ENCODE measurements around the gene BLMH. TPM values are rescaled to one million over a fixed set of nuclear protein-coding genes. Genes with fewer than 3 reads are reported as not detected.

Gene BLMH
- total and polyA plus RNA-seq, 2 donors (not counting 3 experiments of a cell fraction or from before 2014, with no cell fraction given): 24.6 to 65.8 TPM

DNA sequence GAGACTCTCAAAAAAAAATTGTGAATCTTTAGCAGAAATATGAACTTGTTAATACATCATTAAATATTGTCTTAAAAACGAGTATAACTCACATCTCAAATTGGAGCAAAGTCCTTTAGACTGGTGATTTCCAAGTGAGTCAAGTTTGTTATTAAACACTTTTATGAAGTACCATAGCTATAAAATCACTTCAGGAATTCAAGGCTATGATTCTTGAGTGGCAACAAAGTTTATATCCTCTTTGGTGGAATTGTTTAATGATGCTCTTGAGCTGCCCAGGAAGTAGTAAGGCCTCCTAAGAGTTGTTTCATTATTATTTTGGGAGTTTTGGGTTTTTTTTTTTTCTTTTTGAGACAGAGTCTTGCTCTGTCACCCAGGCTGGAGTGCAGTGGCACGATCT, 16.7 kb upstream of the BLMH start:
- DNase-seq (ENCODE audit: low read depth, low spot score) (no peak), FAIRE-seq (no peak)
- H3K27ac ChIP-seq (ENCODE audit: insufficient read depth, low read depth, low read length): no peak overlapping the region
- H3K79me2 ChIP-seq (ENCODE audit: control insufficient read depth, insufficient read depth, low read length): no peaks in the 10 kb centered on the region
- intact Hi-C loops (cut with micrococcal nuclease) (no loop called here), dilution Hi-C loops (cut with MboI; ENCODE audit: extremely low pct_ligation_motif_present, low sequenced_read_pairs) (no loop called here)
- H3K9me1 ChIP-seq (replicated peaks; ENCODE audit: control insufficient read depth, extremely low read depth, insufficient read depth, low read length): no peaks in the 10 kb centered on the region
- TF ChIP-seq, protein P1, sequence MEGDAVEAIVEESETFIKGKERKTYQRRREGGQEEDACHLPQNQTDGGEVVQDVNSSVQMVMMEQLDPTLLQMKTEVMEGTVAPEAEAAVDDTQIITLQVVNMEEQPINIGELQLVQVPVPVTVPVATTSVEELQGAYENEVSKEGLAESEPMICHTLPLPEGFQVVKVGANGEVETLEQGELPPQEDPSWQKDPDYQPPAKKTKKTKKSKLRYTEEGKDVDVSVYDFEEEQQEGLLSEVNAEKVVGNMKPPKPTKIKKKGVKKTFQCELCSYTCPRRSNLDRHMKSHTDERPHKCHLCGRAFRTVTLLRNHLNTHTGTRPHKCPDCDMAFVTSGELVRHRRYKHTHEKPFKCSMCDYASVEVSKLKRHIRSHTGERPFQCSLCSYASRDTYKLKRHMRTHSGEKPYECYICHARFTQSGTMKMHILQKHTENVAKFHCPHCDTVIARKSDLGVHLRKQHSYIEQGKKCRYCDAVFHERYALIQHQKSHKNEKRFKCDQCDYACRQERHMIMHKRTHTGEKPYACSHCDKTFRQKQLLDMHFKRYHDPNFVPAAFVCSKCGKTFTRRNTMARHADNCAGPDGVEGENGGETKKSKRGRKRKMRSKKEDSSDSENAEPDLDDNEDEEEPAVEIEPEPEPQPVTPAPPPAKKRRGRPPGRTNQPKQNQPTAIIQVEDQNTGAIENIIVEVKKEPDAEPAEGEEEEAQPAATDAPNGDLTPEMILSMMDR (IDR thresholded peaks at IDR 0.05; ENCODE audit: extremely low read depth in 1 of 2, insufficient read depth in 1 of 2, low read depth in 1 of 2, low read length in 2 of 2): no peak
- TF ChIP-seq POLR2A (IDR thresholded peaks at IDR 0.05; ENCODE audit: low read depth, low read length) (no peak), EZH2 (IDR thresholded peaks at IDR 0.05; ENCODE audit: borderline replicate concordance, low read depth, low read length, severe bottlenecking) (no peak), GATA2 (IDR thresholded peaks at IDR 0.05; ENCODE audit: insufficient read depth, insufficient read length, low read depth, low read length) (no peak), POLR2AphosphoS5 (IDR thresholded peaks at IDR 0.05; ENCODE audit: insufficient read depth, low read depth, low read length) (no peak), MYC (IDR thresholded peaks at IDR 0.05; ENCODE audit: low read depth, low read length) (no peak), JUN (IDR thresholded peaks at IDR 0.05; ENCODE audit: borderline replicate concordance, insufficient read depth, insufficient read length, low read depth) (no peak), FOS (IDR thresholded peaks at IDR 0.05; ENCODE audit: borderline replicate concordance, insufficient read depth, low read length) (no peak)
- TF ChIP-seq, protein P2, sequence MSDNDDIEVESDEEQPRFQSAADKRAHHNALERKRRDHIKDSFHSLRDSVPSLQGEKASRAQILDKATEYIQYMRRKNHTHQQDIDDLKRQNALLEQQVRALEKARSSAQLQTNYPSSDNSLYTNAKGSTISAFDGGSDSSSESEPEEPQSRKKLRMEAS (IDR thresholded peaks at IDR 0.05; ENCODE audit: insufficient read depth, insufficient read length): no peak
- H3K36me3 ChIP-seq (ENCODE audit: control insufficient read depth in 2 of 2, extremely low read depth in 1 of 2, insufficient read depth in 2 of 2, low read length in 2 of 2): no peaks in the 10 kb centered on the region
- H4K20me1 ChIP-seq (replicated peaks; ENCODE audit: control insufficient read depth, extremely low read depth, insufficient read depth, low read length): no peaks in the 10 kb centered on the region
- peaks cover 0 to 3% of the 10 kb centered on the region in 2 experiments for H3K27me3 ChIP-seq (ENCODE audit: control insufficient read depth in 2 of 2, insufficient read depth in 2 of 2, low read length in 2 of 2)
- ChIA-PET CTCF (interaction anchor here (0.9 to 2.1 kb wide), 3 partner anchors 28 to 184 kb away, joined by 3 to 7 read pairs (median 3); partner anchors contain the start of gene GOSR1), POLR2A (no interaction called here)
- H3K9me3 ChIP-seq (replicated peaks; ENCODE audit: control insufficient read depth, insufficient read depth, low read length): no peaks in the 10 kb centered on the region
- no TSS peak for BruUV-seq (replicated peaks)
- no peak overlapping the region for H3K9ac ChIP-seq (replicated peaks; ENCODE audit: extremely low read depth, insufficient read depth, low read length)
- H3K4me2 ChIP-seq (ENCODE audit: insufficient read depth, low read length): no peak overlapping the region
- no peaks in the 10 kb centered on the region for H3K4me1 ChIP-seq (ENCODE audit: control insufficient read depth, extremely low read depth, insufficient read depth, low read length)
- no peak overlapping the region for H3K4me3 ChIP-seq (replicated peaks in 1 of 3; ENCODE audit: insufficient read depth in 1 of 3, low read depth in 1 of 3, low read length in 3 of 3)
- H2AFZ ChIP-seq (ENCODE audit: low read depth, low read length): no peak overlapping the region

Data from endothelial cell of umbilical vein (primary cell).